Effector CD8-positive, alpha-beta T cell (primary cell): Measurements from ENCODE around the gene IL17B.

Experiments
- DNase-seq: peaks from one replicate; lab custom pipeline; 2025; lab: John Stamatoyannopoulos, UW
- total RNA-seq, 4 experiments: gene quantifications; one replicate each; lab custom pipeline; 2026; lab: John Stamatoyannopoulos, UW

Gene IL17B
- 0 reads per million in 4 experiments for total RNA-seq

- no peak for DNase-seq
Measured at GRCh38 chr5:149379177-149379761, at the start of gene IL17B. IL17B (minus strand) TSS chr5:149379292; CDS start chr5:149379225, 67 bp downstream.

DNA sequence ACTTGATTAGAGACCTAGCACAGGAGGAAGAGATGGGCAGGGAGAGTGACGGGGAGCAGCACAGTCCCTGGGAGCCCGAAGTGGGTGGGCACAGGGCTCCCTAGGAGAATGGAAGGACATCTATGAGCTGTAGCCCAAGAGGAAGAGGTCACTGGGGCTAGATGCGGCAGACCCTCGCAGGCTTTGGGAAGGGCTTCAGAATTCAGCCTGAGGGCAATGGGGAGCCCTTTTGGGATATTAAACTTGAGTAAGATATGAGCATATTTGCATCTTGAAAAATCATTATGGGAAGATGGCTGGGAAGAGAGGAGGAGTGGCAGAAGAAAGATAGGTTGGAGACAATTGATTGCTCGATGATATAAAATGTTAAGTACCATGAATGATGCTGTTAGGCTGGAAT is 48.9 kb upstream of the IL17B start:
- no peak for DNase-seq

GRCh38 chr5:149427374-149427773 is 48.3 kb upstream of the IL17B start:
- DNase-seq, result no peak

GRCh38 chr5:149426931-149427330 is 47.8 kb upstream of the IL17B start:
- DNase-seq, result no peak

DNA sequence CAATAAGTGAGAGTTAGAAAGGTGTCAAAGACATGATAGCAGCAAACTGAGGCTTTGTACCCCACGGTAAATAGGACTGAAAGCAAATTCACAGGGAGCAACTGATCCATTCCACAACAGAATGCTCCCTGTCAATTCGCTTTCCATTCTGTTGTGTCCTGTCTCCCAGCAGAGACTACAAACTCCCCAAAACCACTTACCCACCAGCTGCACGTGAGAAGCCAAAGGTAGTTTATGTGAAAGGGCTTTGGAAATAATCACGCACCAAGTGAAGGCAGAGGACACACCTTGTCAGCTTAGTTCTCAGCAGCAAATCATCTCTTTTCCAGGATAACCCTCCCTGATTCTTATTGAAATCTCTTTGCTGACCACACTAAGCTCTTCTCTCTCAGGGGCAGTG is 46.6 kb upstream of the IL17B start:
- DNase-seq, result no peak

- DNase-seq, result no peak
Measured at GRCh38 chr5:149424371-149425315, 45.6 kb upstream of the IL17B start.

DNA sequence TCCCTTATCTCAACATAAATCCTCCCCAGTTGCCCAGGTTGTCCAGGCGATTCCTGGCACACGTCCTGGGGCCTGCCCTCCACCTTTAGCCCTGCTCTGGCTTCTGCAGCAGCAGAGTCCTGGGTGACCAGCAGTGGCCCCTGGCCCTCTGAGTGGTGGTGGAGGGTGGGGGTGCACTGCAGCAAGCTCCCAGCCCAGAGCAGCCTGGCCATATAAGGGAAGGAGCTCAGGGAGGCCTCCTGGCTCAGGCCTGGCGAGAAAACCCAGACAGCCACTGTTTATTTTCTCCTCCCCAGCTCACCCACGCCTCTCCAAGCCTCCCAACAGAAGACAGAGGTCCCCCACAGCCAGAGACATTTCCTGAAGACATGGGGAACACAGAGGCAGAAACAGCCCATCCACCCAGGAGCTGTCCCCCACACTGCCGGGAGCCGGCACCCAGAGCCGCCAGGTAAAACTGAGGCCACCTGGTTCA is 44.7 kb upstream of the IL17B start:
- DNase-seq, result no peak

DNA sequence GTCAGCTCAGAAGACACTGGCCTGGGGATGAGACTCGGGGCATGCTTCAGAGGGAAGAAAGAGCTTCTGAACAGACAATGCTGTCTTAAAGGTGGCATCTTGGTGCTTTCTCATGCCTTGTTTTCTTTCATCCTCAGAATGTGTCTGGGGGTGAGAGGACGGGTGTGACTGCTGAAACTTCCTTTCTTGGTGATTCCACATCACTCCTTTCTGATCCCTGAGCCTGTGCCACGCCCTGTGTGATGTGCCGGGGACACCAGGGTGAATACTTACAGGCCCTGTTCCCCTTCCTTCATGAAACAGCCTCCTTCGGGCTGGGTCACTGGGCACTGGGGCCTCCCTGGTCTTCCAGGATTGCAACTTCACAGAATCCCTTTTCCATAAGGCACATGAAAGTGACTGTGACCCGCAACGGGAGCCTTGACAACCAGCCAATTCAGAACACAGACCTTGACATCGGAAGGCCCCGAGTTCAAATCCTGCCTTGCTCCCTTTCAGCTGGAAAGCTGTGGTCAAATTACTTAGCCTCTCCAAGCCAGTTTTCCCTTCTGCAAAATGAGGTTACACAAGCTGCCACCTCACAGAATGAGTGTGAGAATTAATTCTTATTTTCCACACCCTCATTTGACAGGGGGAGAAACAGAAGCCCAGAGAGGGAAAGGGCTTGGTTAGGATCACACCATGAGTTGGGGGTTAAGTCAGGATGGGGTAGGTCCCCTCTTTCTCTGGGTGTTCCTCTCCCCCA is 44.1 kb upstream of the IL17B start:
- no peak for DNase-seq

DNA sequence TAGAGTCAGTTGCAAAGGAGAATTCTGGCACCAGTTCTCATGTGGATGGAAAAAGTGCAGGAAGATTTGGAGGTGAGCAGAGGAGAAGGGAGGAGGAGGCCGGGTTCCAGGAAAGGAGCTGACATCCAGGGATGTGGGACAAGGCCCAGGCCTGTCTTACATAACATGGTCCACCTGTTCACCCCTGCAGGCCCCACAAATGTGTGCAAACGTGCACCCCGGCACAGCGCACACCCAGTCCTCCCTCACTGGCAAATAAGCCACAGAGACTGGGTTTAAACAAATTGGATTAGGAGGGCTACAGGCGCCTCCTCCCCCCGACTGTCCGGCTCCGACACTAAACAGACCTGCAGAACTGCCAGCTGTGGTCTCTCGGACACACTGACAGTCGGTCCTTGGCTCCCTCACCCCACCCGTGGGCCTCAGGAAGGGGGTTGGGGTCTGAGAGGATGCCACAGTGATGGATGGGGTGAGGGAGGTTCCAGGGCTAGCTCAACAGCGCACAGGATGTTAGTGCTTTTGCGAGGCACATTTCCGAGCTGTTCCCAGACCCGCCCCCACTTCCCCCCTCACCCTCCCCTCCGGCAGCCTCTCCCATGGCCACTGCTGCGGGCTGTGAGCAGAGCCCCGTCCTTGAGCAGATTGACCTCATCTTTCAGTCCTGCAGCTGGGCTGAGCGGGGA is 43.4 kb upstream of the IL17B start:
- no peak for DNase-seq

- DNase-seq, result no peak
Measured at GRCh38 chr5:149421834-149422233, 42.7 kb upstream of the IL17B start.

DNA sequence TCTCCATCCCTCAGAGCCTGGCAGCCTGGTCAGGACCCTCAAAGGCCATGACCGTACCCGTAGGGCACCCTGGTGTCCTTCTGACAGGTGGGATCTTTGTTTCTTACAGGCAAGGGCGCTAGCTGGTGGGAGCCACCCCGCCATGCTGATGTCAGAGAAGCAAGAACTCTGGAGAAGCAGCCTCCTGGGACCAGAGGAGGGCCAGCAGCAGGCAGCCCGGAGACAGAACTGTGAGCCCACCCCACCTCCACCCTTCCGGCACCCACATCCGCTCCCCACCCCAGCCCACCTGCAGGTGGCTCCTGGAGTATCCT is 42.2 kb upstream of the IL17B start:
- DNase-seq, result no peak

GRCh38 chr5:149420545-149421371 is 41.7 kb upstream of the IL17B start:
- no peak for DNase-seq

- DNase-seq, result no peak
Measured at GRCh38 chr5:149419859-149420544, 40.9 kb upstream of the IL17B start.

- DNase-seq, result no peak
Measured at GRCh38 chr5:149419532-149419858, 40.4 kb upstream of the IL17B start.

DNA sequence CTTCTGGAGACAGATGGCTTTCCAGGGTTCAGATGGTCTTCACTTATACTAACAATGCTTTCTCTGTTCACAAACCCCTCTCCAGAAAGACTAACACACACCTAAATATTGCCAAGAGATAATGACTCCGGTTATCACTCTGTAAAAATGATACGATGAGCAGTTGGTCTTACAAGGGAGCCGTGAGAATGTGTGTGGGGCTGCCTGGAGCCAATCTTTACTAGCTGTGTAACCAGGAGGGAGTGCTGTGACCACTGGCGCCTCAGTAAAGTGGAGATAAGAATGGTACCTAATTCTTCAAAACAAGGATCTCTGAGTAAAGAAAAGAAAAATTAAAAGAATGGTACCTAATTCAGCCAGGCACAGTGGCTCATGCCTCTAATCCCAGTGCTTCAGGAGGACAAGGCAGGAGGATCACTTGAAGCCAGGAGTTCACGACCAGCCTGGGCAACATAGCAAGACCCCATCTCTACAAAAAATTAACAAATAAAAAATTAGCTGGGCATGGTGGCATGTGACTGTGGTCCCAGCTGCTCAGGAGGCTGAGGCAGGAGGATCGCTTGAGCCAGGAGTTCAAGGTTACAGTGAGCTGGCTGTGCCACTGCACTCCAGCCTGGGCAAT is 39.9 kb upstream of the IL17B start:
- no peak for DNase-seq

- no peak for DNase-seq
Measured at GRCh38 chr5:149417711-149418368, 38.7 kb upstream of the IL17B start.

GRCh38 chr5:149416987-149417710 is 38.1 kb upstream of the IL17B start:
- DNase-seq, result no peak

DNA sequence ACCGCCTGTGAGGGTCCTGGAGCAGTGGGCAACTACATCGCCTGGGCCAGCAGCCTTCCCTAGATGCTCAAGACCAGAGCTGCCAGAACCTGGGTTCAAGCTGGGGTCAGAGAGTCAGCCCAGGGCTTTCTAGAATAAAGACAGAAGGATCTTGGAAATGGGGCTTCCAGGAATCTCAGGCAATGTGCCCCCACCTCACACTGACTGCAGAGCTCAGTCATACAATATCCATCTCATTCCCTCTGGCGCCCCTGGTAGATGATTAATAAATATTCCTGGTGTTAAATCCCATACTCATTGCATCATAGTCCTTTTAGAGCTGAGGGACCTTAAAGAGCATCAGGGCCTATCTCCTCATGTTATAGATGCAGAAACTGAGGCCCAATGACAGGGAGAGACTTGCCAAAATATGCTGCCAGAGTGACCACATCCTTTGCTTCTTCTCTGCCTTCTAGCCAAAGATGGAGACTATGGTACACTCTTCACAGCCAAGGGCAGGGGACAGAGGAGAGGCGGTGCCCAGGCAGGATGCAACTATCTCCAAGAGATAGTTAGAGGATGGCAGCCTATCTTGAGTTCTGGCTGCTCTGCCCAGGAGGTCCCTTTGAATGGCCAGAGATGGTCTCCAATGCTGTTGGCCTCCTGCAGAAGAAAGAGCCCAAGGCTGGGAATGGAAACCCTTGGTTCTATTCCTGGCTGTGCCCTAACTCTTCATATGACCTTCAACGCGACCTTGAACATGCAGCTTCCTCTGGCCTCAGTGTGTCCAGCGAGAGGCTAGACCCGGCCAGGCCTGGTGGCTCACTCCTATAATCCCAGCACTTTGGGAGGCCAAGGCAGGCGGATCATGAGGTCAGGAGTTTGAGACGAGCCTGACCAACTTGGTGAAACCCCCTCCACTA is 36.2 kb upstream of the IL17B start:
- no peak for DNase-seq
